NCI-H2227 (cell line): Measurements from ENCODE around the gene LNPEP.
"Not testable (repeated sequence)": the region's sequence is repeated elsewhere in the genome, so short reads cannot be mapped to it uniquely, and the experiment has no call there.

Experiments
- DNase-seq: peaks from one replicate; lab custom pipeline; 2025; ENCODE audit not compliant: unreplicated experiment; lab: John Stamatoyannopoulos, UW

LNPEP gene

GRCh38 chr5:96928931-96929708 is 6.8 kb upstream of the LNPEP start:
- no peak for DNase-seq

GRCh38 chr5:96930058-96930457 is 5.8 kb upstream of the LNPEP start:
- no peak for DNase-seq

- DNase-seq: no peak
Observed at GRCh38 chr5:96930589-96930988, 5.3 kb upstream of the LNPEP start.

- not testable (repeated sequence) for DNase-seq
Observed at GRCh38 chr5:96931037-96931436, 4.8 kb upstream of the LNPEP start.

GRCh38 chr5:96931605-96932004 is 4.3 kb upstream of the LNPEP start:
- no peak for DNase-seq

DNA sequence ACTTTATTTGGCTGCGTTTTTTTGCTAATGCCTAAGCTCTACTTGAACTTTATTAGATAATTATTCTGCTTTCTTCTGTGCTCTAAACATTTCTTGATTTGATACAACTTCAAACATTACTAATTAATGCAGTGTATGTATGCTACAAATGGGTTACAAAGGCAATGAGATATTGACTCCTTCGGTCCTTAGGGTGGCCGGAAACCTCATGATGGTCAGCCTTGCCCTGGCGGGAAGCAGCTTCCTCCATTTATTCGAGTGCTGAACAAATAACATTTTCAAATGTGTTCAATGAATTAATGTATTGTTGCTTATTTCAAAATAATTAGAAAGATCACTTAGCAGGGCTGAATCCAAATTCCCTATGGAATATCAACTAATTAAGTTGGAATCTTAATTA is 3.9 kb upstream of the LNPEP start:
- DNase-seq: no peak

- DNase-seq: no peak
Observed at GRCh38 chr5:96933764-96934707, 1.8 kb upstream of the LNPEP start.

DNA sequence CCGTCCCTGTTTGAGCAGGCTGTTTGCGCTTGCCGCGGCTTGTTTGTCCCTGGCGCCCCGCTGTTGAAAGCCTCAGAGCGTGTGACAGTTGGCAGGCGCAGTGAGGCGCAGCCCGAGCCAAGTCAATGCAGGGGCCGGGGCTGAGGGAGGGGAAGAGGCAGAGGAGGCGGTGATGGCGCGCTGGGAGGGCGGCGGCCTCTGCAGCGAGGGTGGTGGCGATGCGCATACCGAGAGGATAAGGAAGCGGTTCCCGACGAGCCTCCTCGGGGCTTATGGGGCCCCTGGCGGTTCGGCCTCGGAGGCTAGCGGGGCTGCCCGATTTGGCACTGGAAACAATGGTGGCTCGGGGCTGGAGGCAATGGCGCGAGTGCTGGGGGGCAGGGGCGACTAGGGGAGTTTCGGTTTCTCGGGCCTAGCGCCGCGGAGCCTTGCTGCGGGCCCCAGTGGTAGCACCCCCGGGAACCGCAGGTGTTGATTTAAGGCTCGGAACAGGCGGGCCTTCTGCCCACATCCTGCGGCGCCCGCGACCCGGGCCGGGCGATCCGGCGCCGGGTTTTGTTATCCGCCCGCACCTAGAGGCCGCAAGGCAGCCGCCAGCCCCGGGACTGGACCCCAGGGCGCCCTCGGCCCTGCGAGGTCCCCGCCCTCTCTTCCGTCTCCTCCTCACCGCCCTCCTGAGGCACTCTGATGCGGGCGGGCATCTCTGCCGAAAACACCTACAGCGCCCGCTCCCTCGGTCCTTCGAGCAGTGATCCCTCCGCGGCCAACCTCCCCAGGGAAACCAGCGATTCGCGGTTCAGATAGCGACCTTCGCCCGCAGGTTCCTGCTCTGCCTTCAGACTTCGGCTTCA is 947 bp upstream of the LNPEP start:
- peak; percentile 90 for DNase-seq

DNA sequence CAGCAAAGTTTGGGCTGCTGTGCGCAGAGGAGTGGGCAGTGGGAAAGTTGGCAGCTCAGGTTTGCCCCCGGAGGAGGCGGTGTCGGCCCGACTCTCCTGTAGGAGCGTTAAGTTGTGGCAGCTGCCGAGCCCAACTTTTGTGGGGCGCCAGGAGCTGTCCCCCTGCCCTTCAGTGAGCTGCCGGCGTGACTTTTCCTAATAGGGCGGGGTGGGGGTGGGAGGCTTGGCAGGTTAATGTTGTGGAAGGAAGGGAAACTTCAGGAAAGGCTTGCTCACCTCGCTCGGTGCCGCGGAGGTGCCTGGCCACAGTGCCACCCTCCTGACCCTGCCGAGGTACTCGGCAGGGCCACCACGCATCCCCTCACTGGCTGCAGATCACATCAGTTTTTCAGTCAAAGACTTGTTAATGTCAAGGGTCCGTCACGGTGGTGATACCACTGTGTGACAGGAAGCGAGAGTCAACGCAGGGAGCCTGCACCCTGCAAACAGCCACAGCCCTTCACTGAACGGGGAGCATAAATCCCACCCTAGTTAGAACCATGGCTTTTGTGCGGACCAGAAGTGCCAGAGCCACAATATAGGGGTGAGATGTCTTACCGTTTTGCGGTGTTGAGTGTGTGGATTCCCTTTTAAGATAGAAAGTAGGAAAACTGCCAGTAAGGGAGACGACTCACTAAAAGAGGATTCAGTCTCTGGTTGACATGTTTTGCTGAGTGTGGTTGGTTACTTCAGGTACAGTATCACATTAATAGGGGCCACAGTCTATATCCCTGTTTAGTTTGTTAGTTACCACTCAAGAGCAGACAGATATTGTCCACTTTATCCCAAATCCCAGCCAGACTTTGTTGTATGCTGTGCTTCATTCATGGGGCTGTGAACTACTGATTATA is 796 bp downstream of the LNPEP start:
- no peak for DNase-seq

DNA sequence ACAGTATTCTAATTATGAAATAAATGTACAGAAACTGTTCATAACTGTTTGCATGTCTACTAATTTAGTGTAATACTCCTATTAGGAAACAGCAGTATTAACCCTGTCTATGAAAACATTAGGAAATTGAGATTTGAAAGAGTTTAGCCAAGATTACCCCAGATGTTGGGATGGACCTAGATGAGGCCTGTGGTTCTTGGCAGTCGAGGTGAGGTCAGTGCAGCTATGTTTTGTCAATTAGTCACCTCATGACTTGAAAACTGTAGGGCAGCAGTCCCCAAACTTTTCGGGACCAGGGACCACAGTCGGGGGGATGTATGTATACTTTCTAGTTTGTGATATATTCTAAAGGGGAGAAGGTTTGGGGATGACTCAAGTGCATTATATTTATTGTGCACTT is 4.7 kb downstream of the LNPEP start:
- no peak for DNase-seq

GRCh38 chr5:96941140-96941539 is 5.3 kb downstream of the LNPEP start:
- no peak for DNase-seq

DNA sequence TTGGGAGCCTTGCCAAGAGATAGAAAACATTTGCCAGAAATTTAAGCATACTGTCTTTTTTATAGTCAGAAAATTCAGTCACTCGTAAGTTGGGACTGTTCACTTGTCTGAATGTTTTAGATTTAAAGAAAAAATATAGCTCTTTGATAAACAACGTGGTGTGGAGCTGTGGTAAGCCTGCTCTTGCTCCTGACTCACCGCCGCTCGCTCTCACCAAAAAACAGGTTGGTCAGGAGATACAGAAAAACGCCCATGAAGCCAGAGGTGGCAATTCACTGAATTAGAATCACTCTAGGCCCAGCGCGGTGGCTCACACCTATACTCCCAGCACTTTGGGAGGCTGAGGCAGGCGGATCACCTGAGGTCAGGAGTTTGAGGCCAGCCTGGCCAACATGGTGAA is 6.2 kb downstream of the LNPEP start:
- DNase-seq: no peak

DNA sequence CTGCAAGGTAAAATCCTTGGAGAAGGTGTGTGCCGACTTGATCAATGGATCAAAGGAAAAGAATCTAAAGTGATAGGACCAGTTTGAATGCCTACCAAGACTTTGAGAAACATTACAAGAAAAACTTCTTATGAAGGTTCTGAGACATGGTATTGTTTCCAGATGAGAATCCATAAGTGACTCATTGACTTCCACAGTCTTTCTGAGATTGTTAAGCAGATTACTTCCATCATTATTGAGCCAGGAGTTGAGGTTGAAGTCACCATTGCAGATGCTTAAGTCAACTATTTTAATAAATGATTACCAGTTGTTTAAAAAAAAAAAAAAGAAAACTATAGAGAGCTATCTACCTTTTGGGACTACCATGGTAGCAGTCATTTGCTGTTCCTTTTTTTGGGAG is 7.0 kb downstream of the LNPEP start:
- DNase-seq: no peak

- no peak for DNase-seq
Observed at GRCh38 chr5:96943799-96944198, 7.9 kb downstream of the LNPEP start.

GRCh38 chr5:96945144-96945897 is 9.4 kb downstream of the LNPEP start:
- DNase-seq: no peak

DNA sequence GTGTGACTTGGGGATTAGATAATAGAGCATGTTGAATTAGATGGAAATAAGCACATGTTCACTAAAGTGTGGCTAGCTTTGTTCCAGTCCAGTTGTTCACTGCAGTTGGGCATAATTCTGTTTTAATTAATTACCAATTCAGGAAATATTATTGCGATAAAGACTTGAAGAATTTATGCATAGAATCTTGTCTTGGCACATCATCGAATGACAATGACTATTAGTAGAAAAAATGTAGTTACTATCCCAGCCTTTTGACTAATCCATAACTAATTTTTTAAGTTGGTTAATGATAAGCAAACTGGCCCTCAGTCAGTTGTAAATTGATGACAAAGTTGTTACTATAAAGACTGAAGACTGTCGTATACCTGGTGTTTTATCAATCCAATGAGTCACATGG is 10.5 kb downstream of the LNPEP start:
- no peak for DNase-seq

- no peak for DNase-seq
Observed at GRCh38 chr5:96952118-96952750, 16.4 kb downstream of the LNPEP start.

GRCh38 chr5:96952974-96953730 is 17.3 kb downstream of the LNPEP start:
- DNase-seq: no peak
